WTC11 (cell line): ENCODE results near the gene PDE5A. TPM values are rescaled to one million over a fixed set of nuclear protein-coding genes. Genes with fewer than 3 reads are reported as not detected.
A peak's percentile ranks its signal among the peaks of the same experiment; 100 is the strongest.

ENCODE experiments used
- ATAC-seq: fragments of 200-7000 bp; cut with Tn5 transposase; 2 replicates; pipeline ENCODE4 v1.10.0; 2021; ENCODE audit warnings: mild to moderate bottlenecking, moderate library complexity
- CTCF ChIA-PET: fragments of 300-600 bp; sonication (Branson Sonifier 250); formaldehyde crosslinking; loops from one replicate; lab custom pipeline; 2021; ENCODE audit warnings: antibody characterized with exemption; lab: Charles Lee
- POLR2A ChIA-PET: fragments of 350-600 bp; sonication (Branson Sonifier 250); formaldehyde crosslinking; loops from one replicate; lab custom pipeline; 2021; ENCODE audit warnings: antibody characterized with exemption; lab: Charles Lee
- DNase-seq: peaks from one replicate; pipeline ENCODE4 v3.0.0; 2021; ENCODE audit warnings: low spot score
- H3K27ac Mint-ChIP-seq: 2 replicates; pipeline ENCODE4 v1.8.0; 2021; ENCODE audit warnings: mixed read lengths
- H3K27me3 Mint-ChIP-seq: 2 replicates; pipeline ENCODE4 v1.8.0; 2021; ENCODE audit warnings: low read depth, mild to moderate bottlenecking, moderate library complexity, mixed read lengths
- H3K36me3 Mint-ChIP-seq: 2 replicates; pipeline ENCODE4 v1.8.0; 2021; ENCODE audit warnings: mixed read lengths
- H3K4me1 Mint-ChIP-seq: 2 replicates; pipeline ENCODE4 v1.8.0; 2022; ENCODE audit warnings: mixed read lengths
- H3K4me3 Mint-ChIP-seq: 2 replicates; pipeline ENCODE4 v1.8.0; 2021; ENCODE audit warnings: mild to moderate bottlenecking, moderate library complexity, mixed read lengths
- H3K9me3 Mint-ChIP-seq: 2 replicates; pipeline ENCODE4 v1.8.0; 2021; ENCODE audit warnings: mixed read lengths
- AFF4 ChIP-seq: sonication (generic); formaldehyde crosslinking; IDR thresholded peaks from 2 replicates; pipeline ENCODE4 v1.8.1; 2023; ENCODE audit warnings: mild to moderate bottlenecking, missing genetic modification reagents, borderline replicate concordance
- ARID4B ChIP-seq: sonication (generic); formaldehyde crosslinking; IDR thresholded peaks from 2 replicates; pipeline ENCODE4 v1.8.0; 2023; ENCODE audit warnings: missing genetic modification reagents, mild to moderate bottlenecking, borderline replicate concordance
- ATF3 ChIP-seq: sonication (generic); formaldehyde crosslinking; conservative IDR thresholded peaks from 2 replicates; pipeline ENCODE4 v1.8.1; 2022; ENCODE audit warnings: mild to moderate bottlenecking, missing genetic modification reagents
- EMX1 ChIP-seq: fragments of 250-450 bp; sonication (Bioruptor Pico); IDR thresholded peaks from 2 replicates; pipeline ENCODE4 v1.8.0; 2021; ENCODE audit warnings: mild to moderate bottlenecking
- FOXJ3 ChIP-seq: sonication (generic); formaldehyde crosslinking; IDR thresholded peaks from 2 replicates; pipeline ENCODE4 v1.9.0; 2021; ENCODE audit warnings: missing genetic modification reagents, mild to moderate bottlenecking, borderline replicate concordance
- FOXP4 ChIP-seq: sonication (generic); formaldehyde crosslinking; IDR thresholded peaks from 2 replicates; pipeline ENCODE4 v1.8.0; 2022; ENCODE audit warnings: mild to moderate bottlenecking, missing genetic modification reagents
- GABPB1 ChIP-seq: sonication (generic); formaldehyde crosslinking; IDR thresholded peaks from 2 replicates; pipeline ENCODE4 v1.8.1; 2023; ENCODE audit warnings: mild to moderate bottlenecking, missing genetic modification reagents
- NFYB ChIP-seq: sonication (generic); formaldehyde crosslinking; conservative IDR thresholded peaks from 2 replicates; pipeline ENCODE4 v1.8.0; 2022; ENCODE audit warnings: low read depth, missing genetic modification reagents
- NR1H2 ChIP-seq: sonication (generic); formaldehyde crosslinking; IDR thresholded peaks from 2 replicates; pipeline ENCODE4 v1.9.0; 2021; ENCODE audit warnings: mild to moderate bottlenecking, moderate library complexity, missing genetic modification reagents
- NR3C1 ChIP-seq: sonication (generic); formaldehyde crosslinking; conservative IDR thresholded peaks from 2 replicates; pipeline ENCODE4 v1.8.1; 2023; ENCODE audit warnings: low read depth, mild to moderate bottlenecking, missing genetic modification reagents
- OVOL2 ChIP-seq: fragments of 250-450 bp; sonication (Bioruptor Pico); IDR thresholded peaks from 2 replicates; pipeline ENCODE4 v1.9.0; 2021; ENCODE audit warnings: mild to moderate bottlenecking, borderline replicate concordance
- PRRX2 ChIP-seq: fragments of 250-450 bp; sonication (Bioruptor Pico); IDR thresholded peaks from 2 replicates; pipeline ENCODE4 v1.8.0; 2021; ENCODE audit warnings: mild to moderate bottlenecking
- RORB ChIP-seq: fragments of 250-450 bp; sonication (Bioruptor Pico); IDR thresholded peaks from 2 replicates; pipeline ENCODE4 v1.9.0; 2021; ENCODE audit warnings: mild to moderate bottlenecking
- SMAD3 ChIP-seq: sonication (generic); formaldehyde crosslinking; IDR thresholded peaks from 2 replicates; pipeline ENCODE4 v1.8.0; 2022; ENCODE audit warnings: missing genetic modification reagents, mild to moderate bottlenecking, borderline replicate concordance
- STAT6 ChIP-seq: sonication (generic); formaldehyde crosslinking; conservative IDR thresholded peaks from 2 replicates; pipeline ENCODE4 v1.8.1; 2023; ENCODE audit warnings: mild to moderate bottlenecking, low read depth, missing genetic modification reagents, moderate library complexity
- TEAD4 ChIP-seq: sonication (generic); formaldehyde crosslinking; IDR thresholded peaks from 2 replicates; pipeline ENCODE4 v1.8.0; 2022; ENCODE audit warnings: mild to moderate bottlenecking, missing genetic modification reagents
- ZBTB21 ChIP-seq: sonication (generic); formaldehyde crosslinking; IDR thresholded peaks from 2 replicates; pipeline ENCODE4 v1.8.1; 2023; ENCODE audit warnings: mild to moderate bottlenecking, missing genetic modification reagents, borderline replicate concordance
- ZNF219 ChIP-seq: sonication (generic); formaldehyde crosslinking; IDR thresholded peaks from 2 replicates; pipeline ENCODE4 v1.8.0; 2023; ENCODE audit warnings: missing genetic modification reagents, mild to moderate bottlenecking, borderline replicate concordance
- ZNF416 ChIP-seq: fragments of 250-450 bp; sonication (Bioruptor Pico); IDR thresholded peaks from 2 replicates; pipeline ENCODE4 v1.9.0; 2021; ENCODE audit warnings: mild to moderate bottlenecking, inconsistent platforms
- ZNF425 ChIP-seq: fragments of 250-450 bp; sonication (Bioruptor Pico); conservative IDR thresholded peaks from 2 replicates; pipeline ENCODE4 v1.9.0; 2021; ENCODE audit warnings: mild to moderate bottlenecking
- total RNA-seq: library from RNA; stranded (reverse); gene quantifications from 3 replicates; pipeline ENCODE4 v1.2.3, GENCODE V29; 2021

Gene PDE5A
- total RNA-seq, 1 experiment from 2014 or later, result 25.6 TPM

- TF ChIP-seq STAT6 (CRISPR knock-in tag) (no peak), FOXP4 (no peak), NR3C1 (CRISPR knock-in tag) (no peak)
Observed at GRCh38 chr4:119559044-119559647, 69.5 kb downstream of the PDE5A start (continued).

- Mint-ChIP-seq H3K4me3 (no peak overlapping the region), H3K36me3 (peaks cover 6% of the 10 kb centered on the region), H3K4me1 (peaks cover 7% of the 10 kb centered on the region), H3K27ac (no peak overlapping the region), H3K27me3 (no peaks in the 10 kb centered on the region), H3K9me3 (no peaks in the 10 kb centered on the region)
- peak; percentile 18 for DNase-seq
- peak; percentile 30; the same call in 1 of the 2 replicates for ATAC-seq
- ChIA-PET CTCF (no interaction called here), POLR2A (no interaction called here)
- TF ChIP-seq SMAD3 (CRISPR knock-in tag) (no peak), PRRX2 (CRISPR knock-in tag) (no peak), EMX1 (CRISPR knock-in tag) (no peak), ZNF219 (CRISPR knock-in tag) (no peak), ZNF416 (CRISPR knock-in tag) (no peak), AFF4 (CRISPR knock-in tag) (no peak), TEAD4 (no peak), OVOL2 (CRISPR knock-in tag) (no peak), ATF3 (CRISPR knock-in tag) (no peak), ZNF425 (CRISPR knock-in tag) (no peak), FOXJ3 (CRISPR knock-in tag) (no peak), NR1H2 (CRISPR knock-in tag) (no peak), NFYB (CRISPR knock-in tag) (no peak), ZBTB21 (CRISPR knock-in tag) (no peak), RORB (CRISPR knock-in tag) (no peak), GABPB1 (CRISPR knock-in tag) (no peak), ARID4B (CRISPR knock-in tag) (no peak)
Observed at GRCh38 chr4:119550857-119551532, 77.6 kb downstream of the PDE5A start.
